Type B pancreatic cell (in vitro differentiated cells): ENCODE measurements around the gene RHOH. TPM values are rescaled to one million over a fixed set of nuclear protein-coding genes. Genes with fewer than 3 reads are reported as not detected.
A peak's percentile ranks its signal among the peaks of the same experiment; 100 is the strongest.

Experiments
- DNase-seq: peaks from one replicate; pipeline ENCODE4 v3.0.0; 2021; ENCODE audit warnings: mixed read lengths; ENCODE audit not compliant: unreplicated experiment; ENCODE audit errors: extremely low spot score
- H3K27ac Mint-ChIP-seq: 2 replicates; pipeline ENCODE4 v1.8.0; 2021; ENCODE audit warnings: mild to moderate bottlenecking, mixed read lengths
- H3K27me3 Mint-ChIP-seq: 2 replicates; pipeline ENCODE4 v1.8.0; 2021; ENCODE audit warnings: mixed read lengths
- H3K36me3 Mint-ChIP-seq: 2 replicates; pipeline ENCODE4 v1.8.0; 2021; ENCODE audit warnings: mixed read lengths
- H3K4me1 Mint-ChIP-seq: one replicate; pipeline ENCODE4 v1.8.0; 2021; ENCODE audit warnings: mixed read lengths; ENCODE audit not compliant: unreplicated experiment
- H3K4me3 Mint-ChIP-seq: 2 replicates; pipeline ENCODE4 v1.8.0; 2021; ENCODE audit warnings: mild to moderate bottlenecking, mixed read lengths
- H3K9me3 Mint-ChIP-seq: 2 replicates; pipeline ENCODE4 v1.8.0; 2021; ENCODE audit warnings: mixed read lengths
- CTCF ChIP-seq: fragments of 200-600 bp; sonication (generic); conservative IDR thresholded peaks from 2 replicates; pipeline ENCODE4 v1.5.0; 2021; ENCODE audit warnings: antibody characterized with exemption, mild to moderate bottlenecking
- total RNA-seq: library from RNA; stranded (reverse); gene quantifications from 2 replicates; pipeline ENCODE4 v1.2.1, GENCODE V29; 2021; ENCODE audit warnings: low replicate concordance

Gene RHOH
- total RNA-seq, 1 donor from 2014 or later, result 5.4 TPM

- H3K9me3 Mint-ChIP-seq, result peaks cover 4% of the 10 kb centered on the region
Measured at GRCh38 chr4:40255393-40256281, 58.8 kb downstream of the RHOH start.

GRCh38 chr4:40256329-40256728 lies 59.5 kb downstream of the RHOH start:
- TF ChIP-seq CTCF, result no peak
- no peak for DNase-seq
- Mint-ChIP-seq H3K4me3 (no peak overlapping the region), H3K27ac (peak overlapping the region; percentile 6), H3K36me3 (no peaks in the 10 kb centered on the region), H3K27me3 (no peaks in the 10 kb centered on the region), H3K9me3 (peaks cover 3% of the 10 kb centered on the region), H3K4me1 (peaks cover 24% of the 10 kb centered on the region)

More at GRCh38 chr4:40255393-40256281, 58.8 kb downstream of the RHOH start:
- no peaks in the 10 kb centered on the region for H3K36me3 Mint-ChIP-seq
- peak overlapping the region; percentile 6 for H3K27ac Mint-ChIP-seq
- no peaks in the 10 kb centered on the region for H3K27me3 Mint-ChIP-seq
- no peak for DNase-seq
- H3K4me3 Mint-ChIP-seq, result no peak overlapping the region
- TF ChIP-seq CTCF, result no peak
- peaks cover 22% of the 10 kb centered on the region for H3K4me1 Mint-ChIP-seq

DNA sequence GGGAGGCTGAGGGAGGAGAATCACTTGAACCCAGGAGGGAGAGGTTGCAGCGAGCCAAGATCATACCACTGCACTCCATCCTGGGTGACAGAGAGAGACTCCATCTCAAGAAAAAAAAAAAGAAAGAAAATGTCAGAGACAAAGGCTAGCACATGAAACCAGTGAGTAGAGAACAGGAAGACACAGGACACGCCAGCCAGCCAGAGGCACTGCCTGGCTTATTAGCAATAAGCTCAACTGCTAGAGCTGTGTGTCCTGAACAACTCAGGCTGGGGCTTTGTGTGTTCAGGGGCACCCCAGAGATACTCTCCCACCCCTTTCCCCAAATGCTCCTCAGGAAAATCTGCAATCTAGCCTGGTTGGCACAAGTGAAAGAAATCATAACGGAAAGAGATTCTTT lies 60.0 kb downstream of the RHOH start:
- Mint-ChIP-seq H3K4me3 (no peak overlapping the region), H3K27ac (no peak overlapping the region), H3K9me3 (no peaks in the 10 kb centered on the region), H3K4me1 (peaks cover 25% of the 10 kb centered on the region), H3K27me3 (no peaks in the 10 kb centered on the region), H3K36me3 (no peaks in the 10 kb centered on the region)
- DNase-seq, result no peak
- TF ChIP-seq CTCF, result no peak

- H3K4me1 Mint-ChIP-seq, result peaks cover 25% of the 10 kb centered on the region
- DNase-seq, result no peak
- TF ChIP-seq CTCF, result no peak
- H3K36me3 Mint-ChIP-seq, result no peaks in the 10 kb centered on the region
- no peaks in the 10 kb centered on the region for H3K9me3 Mint-ChIP-seq
- no peak overlapping the region for H3K27ac Mint-ChIP-seq
- H3K4me3 Mint-ChIP-seq, result no peak overlapping the region
- no peaks in the 10 kb centered on the region for H3K27me3 Mint-ChIP-seq
Measured at GRCh38 chr4:40258627-40259026, 61.8 kb downstream of the RHOH start.

DNA sequence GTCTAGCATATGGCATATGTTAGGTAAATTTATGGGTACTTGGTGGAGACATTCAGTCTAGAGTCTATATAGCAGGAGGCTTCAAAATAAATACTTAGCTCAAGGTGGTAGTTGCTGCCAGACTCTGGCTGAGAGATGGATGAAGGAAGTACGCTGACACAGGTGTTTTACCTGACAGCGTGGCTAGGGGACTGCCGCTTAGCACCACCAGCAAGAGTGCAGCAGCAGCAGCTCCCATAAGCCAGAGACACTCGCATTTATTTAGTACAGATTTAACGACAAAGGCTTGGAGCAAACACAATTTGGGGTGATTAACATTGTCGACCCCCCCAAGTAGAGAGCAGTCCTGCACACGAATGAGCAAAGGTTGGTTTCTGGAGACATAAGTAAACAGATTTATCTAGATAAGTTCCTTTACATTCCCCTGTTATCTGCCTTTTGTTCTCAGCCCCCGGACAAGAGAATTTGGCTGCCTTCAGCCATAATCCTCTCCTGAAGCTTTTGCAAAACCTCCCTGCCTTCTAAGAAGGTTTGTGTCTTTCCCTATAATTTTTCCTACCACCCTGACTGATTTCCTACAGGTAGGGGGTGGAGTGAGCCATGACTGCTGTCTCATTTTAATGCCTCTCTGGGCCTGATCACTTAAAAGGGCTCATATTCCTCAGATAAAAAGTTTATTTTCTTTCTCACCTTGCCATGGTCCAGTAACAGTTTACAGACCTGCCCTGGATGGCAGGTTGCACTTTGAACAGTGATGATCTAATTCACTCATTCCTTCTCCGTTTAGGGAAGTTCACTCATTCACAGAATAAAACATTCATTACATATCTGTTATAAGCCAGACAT lies 64.6 kb downstream of the RHOH start:
- H3K4me1 Mint-ChIP-seq, result peaks cover 18% of the 10 kb centered on the region
- no peak overlapping the region for H3K4me3 Mint-ChIP-seq
- peak overlapping the region; percentile 3 for H3K27ac Mint-ChIP-seq
- TF ChIP-seq CTCF, result no peak
- no peaks in the 10 kb centered on the region for H3K9me3 Mint-ChIP-seq
- H3K36me3 Mint-ChIP-seq, result no peaks in the 10 kb centered on the region
- H3K27me3 Mint-ChIP-seq, result no peaks in the 10 kb centered on the region
- no peak for DNase-seq
